ENCODE measurements around the gene SNAP25. TPM values are rescaled to one million over a fixed set of nuclear protein-coding genes. Genes with fewer than 3 reads are reported as not detected.

Gene SNAP25
- total RNA-seq, 1 experiment from 2014 or later, result not detected

GRCh38 chr20:10264166-10264558 is 45.5 kb downstream of the SNAP25 start:
- no peaks in the 10 kb centered on the region for H3K36me3 ChIP-seq
- no peak for DNase-seq

GRCh38 chr20:10268636-10269035 is 50.0 kb downstream of the SNAP25 start:
- no peak for DNase-seq
- H3K27me3 ChIP-seq, result no peaks in the 10 kb centered on the region; the same call in 1 of the 2 replicates
- H3K36me3 ChIP-seq, result no peaks in the 10 kb centered on the region
- no peak overlapping the region for H3K27ac ChIP-seq
- no peak overlapping the region for H3K4me3 ChIP-seq
- H3K4me1 ChIP-seq, result no peaks in the 10 kb centered on the region
- H3K9me3 ChIP-seq (replicated peaks), result no peaks in the 10 kb centered on the region

More at GRCh38 chr20:10264166-10264558, 45.5 kb downstream of the SNAP25 start:
- H3K27me3 ChIP-seq, result 0 out of 2 replicates have a peak, but pooled peaks cover 7% of the 10 kb centered on the region
- no peaks in the 10 kb centered on the region for H3K9me3 ChIP-seq (replicated peaks)
- no peaks in the 10 kb centered on the region for H3K4me1 ChIP-seq
- H3K27ac ChIP-seq, result no peak overlapping the region
- no peak overlapping the region for H3K4me3 ChIP-seq

- Histone ChIP-seq H3K27ac (no peak overlapping the region), H3K4me3 (no peak overlapping the region), H3K36me3 (no peaks in the 10 kb centered on the region), H3K9me3 (replicated peaks) (no peaks in the 10 kb centered on the region), H3K27me3 (no peaks in the 10 kb centered on the region; the same call in 1 of the 2 replicates), H3K4me1 (no peaks in the 10 kb centered on the region)
- DNase-seq, result no peak
These were observed 52.0 kb downstream of the SNAP25 start for GRCh38 chr20:10270630-10271029.

DNA sequence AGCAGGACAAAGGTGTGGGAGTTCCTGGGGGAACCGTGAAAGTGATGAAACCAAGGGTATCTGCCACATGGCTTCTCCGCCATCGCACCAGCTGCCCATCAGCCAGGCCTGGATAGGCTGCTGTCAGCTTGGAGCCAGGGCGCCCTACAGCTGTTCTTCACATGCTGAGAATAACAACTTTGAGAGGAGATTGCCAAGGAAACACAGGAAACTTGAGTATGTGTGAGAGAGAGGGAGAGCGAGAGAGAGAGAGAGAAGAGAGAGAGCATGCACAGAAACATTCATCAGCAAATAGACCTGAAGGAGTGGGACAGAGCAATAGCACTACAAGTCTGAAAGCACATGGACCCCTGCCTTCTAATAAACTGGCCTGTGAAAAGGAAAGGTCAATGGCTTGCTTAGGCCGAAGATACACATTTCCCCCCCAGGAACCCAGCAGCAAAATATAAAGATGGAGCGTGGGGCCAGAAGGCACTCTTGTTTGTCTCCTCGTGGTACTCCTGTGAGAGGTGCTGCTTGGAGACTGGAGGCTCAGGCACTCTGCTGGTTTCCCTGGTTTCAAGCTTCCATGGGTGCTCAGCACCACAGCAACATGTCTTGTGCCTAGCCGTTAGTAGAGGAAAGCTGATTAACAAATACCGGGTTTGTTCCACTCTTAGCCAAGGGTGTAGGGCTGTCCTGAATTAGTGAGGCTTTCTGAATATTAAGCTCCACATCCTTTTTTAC is 53.0 kb downstream of the SNAP25 start:
- DNase-seq, result no peak
- Histone ChIP-seq H3K36me3 (no peaks in the 10 kb centered on the region), H3K4me1 (no peaks in the 10 kb centered on the region)

DNA sequence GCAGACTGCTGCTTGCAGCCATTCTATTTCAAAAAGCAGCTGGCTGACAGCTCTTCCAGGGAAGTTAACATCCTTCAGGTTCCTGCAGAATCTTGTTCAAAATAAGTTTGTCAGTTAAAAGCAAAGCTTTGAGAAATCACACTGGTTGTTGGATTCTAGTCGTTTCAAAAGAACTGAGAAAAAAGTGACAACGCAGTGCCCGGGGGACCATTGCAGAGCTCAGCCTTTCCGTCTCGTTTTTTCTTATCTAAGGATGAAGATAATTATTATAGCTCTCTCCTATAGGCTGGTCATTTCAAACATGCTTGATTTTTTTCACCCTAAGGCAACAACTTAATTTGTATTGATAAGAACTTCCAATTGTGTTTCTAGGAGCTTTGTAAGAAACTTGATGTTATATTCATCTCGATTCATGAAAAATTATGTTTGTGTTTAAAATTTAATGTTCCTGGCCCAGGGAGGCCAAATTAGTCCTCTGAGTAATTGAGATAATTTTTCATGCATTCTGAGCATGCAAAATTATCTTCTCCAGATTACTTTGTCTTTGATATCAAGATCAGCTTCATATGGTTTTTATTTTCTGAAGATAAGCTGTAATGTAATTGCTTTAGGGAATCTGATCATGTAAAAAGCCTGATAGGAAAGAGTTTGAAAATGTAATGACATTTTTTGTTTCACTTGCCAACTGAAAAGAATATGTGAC is 58.4 kb downstream of the SNAP25 start:
- H3K27ac ChIP-seq, result no peak overlapping the region
- no peaks in the 10 kb centered on the region for H3K4me1 ChIP-seq
- DNase-seq, result no peak
- H3K27me3 ChIP-seq, result no peaks in the 10 kb centered on the region; the same call in none of the 2 replicates
- no peak overlapping the region for H3K4me3 ChIP-seq
- no peaks in the 10 kb centered on the region for H3K36me3 ChIP-seq
- no peaks in the 10 kb centered on the region for H3K9me3 ChIP-seq (replicated peaks)

More for the DNA sequence above, 53.0 kb downstream of the SNAP25 start:
- no peaks in the 10 kb centered on the region for H3K9me3 ChIP-seq (replicated peaks)
- H3K4me3 ChIP-seq, result no peak overlapping the region
- H3K27ac ChIP-seq, result no peak overlapping the region
- H3K27me3 ChIP-seq, result no peaks in the 10 kb centered on the region; the same call in 1 of the 2 replicates

DNA sequence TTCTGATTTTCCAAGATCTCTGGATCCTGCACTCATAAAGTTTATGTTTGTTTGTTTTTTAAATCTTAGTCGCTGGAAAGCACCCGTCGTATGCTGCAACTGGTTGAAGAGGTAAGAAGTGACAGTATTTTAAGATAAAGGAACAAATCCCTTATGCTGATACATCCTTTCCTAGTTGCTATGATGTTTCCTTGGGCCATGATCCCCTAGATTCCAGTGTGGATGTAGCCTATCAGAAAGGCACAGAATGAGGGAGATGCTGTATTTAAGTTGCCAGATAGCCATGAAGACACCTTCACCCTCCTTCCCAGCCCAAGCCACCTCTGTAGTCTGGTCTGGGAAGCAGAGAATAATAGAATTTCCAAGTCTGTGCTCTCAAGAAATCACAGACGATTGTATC is 59.0 kb downstream of the SNAP25 start:
- DNase-seq, result no peak
- H3K9me3 ChIP-seq (replicated peaks), result no peaks in the 10 kb centered on the region
- H3K36me3 ChIP-seq, result no peaks in the 10 kb centered on the region
- H3K4me3 ChIP-seq, result no peak overlapping the region
- H3K4me1 ChIP-seq, result no peaks in the 10 kb centered on the region
- no peaks in the 10 kb centered on the region; the same call in 1 of the 2 replicates for H3K27me3 ChIP-seq
- no peak overlapping the region for H3K27ac ChIP-seq

DNA sequence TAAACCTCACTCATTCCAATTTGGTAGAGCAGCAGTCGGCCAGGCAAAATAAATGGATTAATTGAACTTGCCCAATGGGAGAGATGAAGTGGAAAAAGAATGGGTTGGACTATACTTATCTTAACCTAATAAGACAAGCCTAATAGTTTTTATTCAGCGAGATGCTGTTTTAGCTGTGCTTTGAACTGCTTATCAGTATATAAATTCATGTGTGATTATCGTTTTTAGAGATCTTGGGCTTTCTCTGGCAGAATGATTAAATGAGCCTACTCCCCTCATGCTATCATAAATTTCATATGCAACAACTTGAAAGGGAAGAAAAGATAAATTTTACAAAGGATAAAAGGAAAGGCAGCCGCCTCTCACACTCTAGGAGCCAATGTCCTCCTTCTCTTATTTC is 59.8 kb downstream of the SNAP25 start:
- no peak overlapping the region for H3K27ac ChIP-seq
- no peaks in the 10 kb centered on the region; the same call in 1 of the 2 replicates for H3K27me3 ChIP-seq
- H3K9me3 ChIP-seq (replicated peaks), result no peaks in the 10 kb centered on the region
- H3K4me1 ChIP-seq, result no peaks in the 10 kb centered on the region
- H3K4me3 ChIP-seq, result no peak overlapping the region
- H3K36me3 ChIP-seq, result no peaks in the 10 kb centered on the region
- DNase-seq, result no peak

DNA sequence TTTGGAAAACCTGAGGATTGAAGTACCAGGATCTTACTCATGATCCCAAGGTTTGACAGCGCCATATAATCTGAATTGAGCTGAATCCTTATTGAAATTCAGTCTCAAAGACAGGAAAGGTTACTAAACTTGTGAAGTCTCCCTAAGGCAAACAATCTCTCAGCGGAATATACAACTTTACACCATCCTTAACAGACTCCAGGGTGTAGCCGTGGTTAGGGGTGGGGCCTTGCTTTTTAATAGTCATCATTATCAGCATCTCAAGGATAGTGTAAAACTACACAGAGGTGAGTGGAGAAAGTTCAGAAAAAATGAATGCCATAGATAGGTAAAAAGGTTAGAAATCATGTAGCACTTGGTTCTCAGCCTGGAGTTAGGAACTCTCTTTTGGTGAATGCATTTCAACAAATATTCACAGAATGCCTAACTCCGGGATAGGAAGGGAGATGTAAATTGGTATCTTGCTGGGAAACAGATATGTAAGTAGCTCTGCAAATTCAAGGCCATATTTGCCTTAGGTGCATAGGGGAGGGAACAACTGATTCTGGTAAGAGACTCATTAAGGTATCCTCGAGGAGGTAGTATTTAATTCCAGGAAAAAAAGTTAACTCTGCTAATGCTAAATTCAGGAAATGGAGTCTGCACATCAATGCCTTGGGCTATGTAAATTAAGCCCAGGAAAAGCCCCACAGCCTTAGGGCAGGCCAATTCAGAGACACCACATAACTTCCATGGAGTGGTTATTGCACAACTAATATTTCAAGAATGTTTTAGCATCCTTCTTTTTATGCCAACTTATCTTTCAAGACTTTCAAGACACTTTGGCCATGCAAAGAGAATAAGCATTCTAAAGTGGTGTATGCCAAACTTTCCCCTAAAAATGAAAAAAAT is 61.6 kb downstream of the SNAP25 start:
- H3K36me3 ChIP-seq, result no peaks in the 10 kb centered on the region
- no peaks in the 10 kb centered on the region for H3K9me3 ChIP-seq (replicated peaks)
- H3K27ac ChIP-seq, result no peak overlapping the region
- H3K4me1 ChIP-seq, result no peaks in the 10 kb centered on the region
- H3K4me3 ChIP-seq, result no peak overlapping the region
- no peaks in the 10 kb centered on the region; the same call in 1 of the 2 replicates for H3K27me3 ChIP-seq
- DNase-seq, result no peak

DNA sequence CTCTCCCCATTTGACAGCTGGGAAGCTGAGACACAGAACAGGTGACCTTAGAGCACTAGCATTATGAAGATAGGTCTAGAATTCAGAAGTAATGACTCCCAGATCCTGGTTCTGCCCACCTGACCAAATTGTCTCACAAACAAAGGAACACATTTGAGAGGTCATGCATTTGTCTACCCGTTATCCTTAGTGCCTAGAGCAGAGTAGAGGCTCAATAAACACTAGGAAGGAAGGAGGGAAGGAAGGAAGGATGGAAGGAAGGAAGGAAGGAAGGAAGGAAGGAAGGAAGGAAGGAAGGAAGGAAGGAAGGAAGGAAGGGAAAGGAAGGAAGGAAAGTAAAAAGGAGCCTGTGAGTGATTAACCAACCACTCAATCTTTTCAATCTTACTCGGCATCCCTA is 63.3 kb downstream of the SNAP25 start:
- Histone ChIP-seq H3K4me1 (no peaks in the 10 kb centered on the region), H3K9me3 (replicated peaks) (no peaks in the 10 kb centered on the region), H3K27ac (no peak overlapping the region), H3K4me3 (no peak overlapping the region), H3K36me3 (no peaks in the 10 kb centered on the region), H3K27me3 (no peaks in the 10 kb centered on the region; the same call in 1 of the 2 replicates)
- no peak for DNase-seq

DNA sequence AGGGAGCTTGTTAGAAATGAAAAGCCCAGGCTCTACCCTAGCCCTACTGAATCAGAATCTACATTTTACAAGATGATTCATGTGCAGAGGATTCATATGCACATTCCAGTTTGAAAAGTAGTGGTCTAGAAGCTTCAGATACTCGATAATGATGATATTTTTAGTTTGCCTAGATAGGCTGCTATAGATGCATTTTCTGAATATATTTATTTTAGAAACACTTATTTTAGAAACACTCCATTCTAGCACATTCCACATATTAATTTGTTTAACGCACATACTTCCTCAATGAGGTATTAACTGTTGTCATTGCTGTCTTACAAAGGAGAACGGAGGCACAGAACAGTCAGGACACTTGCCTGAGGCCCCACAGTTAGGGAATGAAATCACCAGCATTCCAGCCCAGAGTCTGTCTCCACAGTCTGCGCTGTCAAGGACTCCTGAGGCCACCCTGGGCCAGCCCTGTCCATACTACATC is 64.4 kb downstream of the SNAP25 start:
- H3K27me3 ChIP-seq, result no peaks in the 10 kb centered on the region; the same call in 1 of the 2 replicates
- no peaks in the 10 kb centered on the region for H3K4me1 ChIP-seq
- H3K36me3 ChIP-seq, result no peaks in the 10 kb centered on the region
- no peak overlapping the region for H3K27ac ChIP-seq
- no peaks in the 10 kb centered on the region for H3K9me3 ChIP-seq (replicated peaks)
- no peak overlapping the region for H3K4me3 ChIP-seq
- no peak for DNase-seq

DNA sequence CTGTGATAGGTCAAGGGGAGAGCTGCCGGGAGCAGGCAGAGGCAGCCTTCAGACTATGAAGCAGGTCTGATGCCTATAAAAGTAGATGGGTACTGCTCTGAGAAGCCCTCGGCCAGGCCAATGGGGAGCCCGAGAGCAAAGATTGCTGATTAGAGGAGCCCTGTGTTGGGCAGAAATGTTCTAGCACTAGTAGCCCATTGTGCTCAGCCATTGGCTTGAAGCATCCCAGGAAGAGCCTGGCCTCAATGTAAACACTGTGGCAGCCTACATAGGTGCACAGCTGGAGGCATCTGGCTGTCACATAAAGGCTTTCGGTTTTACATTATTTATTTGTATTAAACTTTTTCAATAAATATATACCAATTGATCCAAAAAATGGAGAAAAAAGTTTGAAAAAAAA is 67.7 kb downstream of the SNAP25 start:
- H3K27ac ChIP-seq, result no peak overlapping the region

GRCh38 chr20:10288421-10288820 is 69.8 kb downstream of the SNAP25 start:
- Histone ChIP-seq H3K9me3 (replicated peaks) (no peaks in the 10 kb centered on the region), H3K4me3 (no peak overlapping the region), H3K36me3 (no peaks in the 10 kb centered on the region), H3K27ac (no peak overlapping the region), H3K4me1 (no peaks in the 10 kb centered on the region), H3K27me3 (no peaks in the 10 kb centered on the region)
- no peak for DNase-seq

More for the DNA sequence above, 67.7 kb downstream of the SNAP25 start:
- H3K4me3 ChIP-seq, result no peak overlapping the region
- H3K27me3 ChIP-seq, result no peaks in the 10 kb centered on the region
- H3K4me1 ChIP-seq, result no peaks in the 10 kb centered on the region
- DNase-seq, result no peak
- H3K9me3 ChIP-seq (replicated peaks), result no peaks in the 10 kb centered on the region
- no peaks in the 10 kb centered on the region for H3K36me3 ChIP-seq

GRCh38 chr20:10288954-10289646 is 70.5 kb downstream of the SNAP25 start:
- H3K27me3 ChIP-seq, result no peaks in the 10 kb centered on the region
- H3K4me3 ChIP-seq, result no peak overlapping the region
- no peaks in the 10 kb centered on the region for H3K9me3 ChIP-seq (replicated peaks)
- H3K36me3 ChIP-seq, result no peaks in the 10 kb centered on the region
- no peaks in the 10 kb centered on the region for H3K4me1 ChIP-seq
- DNase-seq, result no peak
- no peak overlapping the region for H3K27ac ChIP-seq

- H3K9me3 ChIP-seq (replicated peaks), result no peaks in the 10 kb centered on the region
- no peaks in the 10 kb centered on the region for H3K4me1 ChIP-seq
- no peak overlapping the region for H3K4me3 ChIP-seq
- no peak overlapping the region for H3K27ac ChIP-seq
- no peak for DNase-seq
- H3K27me3 ChIP-seq, result no peaks in the 10 kb centered on the region
- no peaks in the 10 kb centered on the region for H3K36me3 ChIP-seq
These were observed 73.1 kb downstream of the SNAP25 start for GRCh38 chr20:10291568-10292248.

Measured in SJCRH30 (cell line).